Suprapubic skin (tissue), 4 donors: ENCODE results near the gene AKR1C2.

Experiments used
- EP300 ChIP-seq: sonication (generic); formaldehyde crosslinking; IDR thresholded peaks from one replicate; pipeline ENCODE4 v1.6.1; 2017; ENCODE audit warnings: antibody characterized with exemption
- POLR2A ChIP-seq, 2 donors: fragments of 450-650 bp; IDR thresholded peaks; one replicate each; pipeline ENCODE4 v1.6.1; 2017; ENCODE audit warnings: antibody characterized with exemption in 2 of 2, mild to moderate bottlenecking in 2 of 2, moderate library complexity in 2 of 2
- POLR2AphosphoS5 ChIP-seq, 3 donors: sonication (generic); formaldehyde crosslinking; IDR thresholded peaks; one replicate each; pipeline ENCODE4 v1.6.1; 2017; ENCODE audit warnings: antibody characterized with exemption in 3 of 3
- TF ChIP-seq, protein P1 (sequence below), 2 donors: fragments of 200-600 bp in 1 of 2; fragments of 450-650 bp in 1 of 2; sonication (generic) in 1 of 2; IDR thresholded peaks; one replicate each; pipeline ENCODE4 v1.5.1; 2016 to 2019; ENCODE audit warnings: antibody characterized with exemption in 2 of 2, mild to moderate bottlenecking in 1 of 2, moderate library complexity in 1 of 2

DNA sequence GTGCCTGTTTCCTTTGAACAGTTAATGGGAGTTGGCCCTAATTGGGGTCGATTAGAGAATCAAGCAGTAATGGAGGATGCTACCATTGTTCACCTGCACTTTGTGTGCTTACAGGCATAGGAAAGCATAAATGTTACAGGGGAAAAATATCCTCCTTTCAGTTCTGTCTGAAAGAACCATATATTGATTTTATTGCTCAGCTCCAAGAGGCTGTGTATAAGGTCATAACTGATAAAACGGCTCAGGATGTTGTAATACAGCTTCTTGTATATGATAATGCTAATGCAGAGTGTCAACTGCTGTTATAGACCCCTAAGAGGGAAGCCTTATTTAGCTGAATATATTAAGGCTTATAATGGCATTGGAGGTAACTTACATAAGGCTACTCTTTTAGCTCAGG, 32.9 kb upstream of the AKR1C2 start:
- TF ChIP-seq, protein P1, sequence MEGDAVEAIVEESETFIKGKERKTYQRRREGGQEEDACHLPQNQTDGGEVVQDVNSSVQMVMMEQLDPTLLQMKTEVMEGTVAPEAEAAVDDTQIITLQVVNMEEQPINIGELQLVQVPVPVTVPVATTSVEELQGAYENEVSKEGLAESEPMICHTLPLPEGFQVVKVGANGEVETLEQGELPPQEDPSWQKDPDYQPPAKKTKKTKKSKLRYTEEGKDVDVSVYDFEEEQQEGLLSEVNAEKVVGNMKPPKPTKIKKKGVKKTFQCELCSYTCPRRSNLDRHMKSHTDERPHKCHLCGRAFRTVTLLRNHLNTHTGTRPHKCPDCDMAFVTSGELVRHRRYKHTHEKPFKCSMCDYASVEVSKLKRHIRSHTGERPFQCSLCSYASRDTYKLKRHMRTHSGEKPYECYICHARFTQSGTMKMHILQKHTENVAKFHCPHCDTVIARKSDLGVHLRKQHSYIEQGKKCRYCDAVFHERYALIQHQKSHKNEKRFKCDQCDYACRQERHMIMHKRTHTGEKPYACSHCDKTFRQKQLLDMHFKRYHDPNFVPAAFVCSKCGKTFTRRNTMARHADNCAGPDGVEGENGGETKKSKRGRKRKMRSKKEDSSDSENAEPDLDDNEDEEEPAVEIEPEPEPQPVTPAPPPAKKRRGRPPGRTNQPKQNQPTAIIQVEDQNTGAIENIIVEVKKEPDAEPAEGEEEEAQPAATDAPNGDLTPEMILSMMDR (IDR thresholded peaks at IDR 0.05): no peak
- no peak for TF ChIP-seq POLR2AphosphoS5 (IDR thresholded peaks at IDR 0.05)
- no peak for TF ChIP-seq POLR2A (IDR thresholded peaks at IDR 0.05)
- no peak for TF ChIP-seq EP300
